ENCODE measurements around the gene RP2.

RP2 gene

DNA sequence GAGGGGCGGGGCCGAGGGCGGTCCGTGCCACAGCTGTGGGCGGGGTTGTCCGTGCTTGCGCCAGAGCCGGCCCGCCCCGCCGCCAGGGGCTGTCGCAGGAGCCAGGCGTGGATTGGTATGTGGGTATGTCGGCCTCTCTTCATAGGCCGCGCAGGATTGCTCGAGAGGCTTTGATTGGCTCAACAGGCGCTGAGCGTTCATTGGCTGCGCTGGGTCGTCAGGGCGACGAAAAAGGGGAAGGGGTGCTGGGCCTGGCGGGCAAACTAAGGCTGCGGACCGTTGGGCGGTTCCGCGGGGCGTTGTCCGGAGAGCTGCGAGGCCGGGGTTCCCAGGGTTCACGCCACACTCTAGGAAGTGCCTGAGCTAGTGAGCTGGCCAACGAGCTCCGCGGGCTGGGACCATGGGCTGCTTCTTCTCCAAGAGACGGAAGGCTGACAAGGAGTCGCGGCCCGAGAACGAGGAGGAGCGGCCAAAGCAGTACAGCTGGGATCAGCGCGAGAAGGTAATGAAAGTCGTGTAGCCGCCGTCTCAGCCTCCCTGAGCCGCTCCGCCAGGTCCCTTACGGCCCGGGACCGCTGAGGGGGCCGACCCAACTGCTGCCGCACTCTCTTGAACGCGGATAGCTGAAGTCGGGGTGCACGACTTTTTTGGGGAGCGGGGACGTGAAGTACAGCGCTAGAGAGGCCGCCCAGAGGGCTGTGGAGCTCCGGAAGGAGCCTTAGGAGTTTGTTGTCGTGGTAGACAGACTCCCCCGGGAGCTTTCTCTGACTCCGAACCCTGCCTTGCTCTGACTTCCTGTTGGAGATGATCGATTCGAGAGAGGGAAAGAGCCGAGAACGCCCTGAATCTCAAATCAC lies at the start of gene RP2:
Gene RP2 (plus strand): TSS at position 343 of the 857 bp plus-strand sequence. CDS start 58 bp downstream, at position 401.
- peak; percentile 92 for DNase-seq

DNA sequence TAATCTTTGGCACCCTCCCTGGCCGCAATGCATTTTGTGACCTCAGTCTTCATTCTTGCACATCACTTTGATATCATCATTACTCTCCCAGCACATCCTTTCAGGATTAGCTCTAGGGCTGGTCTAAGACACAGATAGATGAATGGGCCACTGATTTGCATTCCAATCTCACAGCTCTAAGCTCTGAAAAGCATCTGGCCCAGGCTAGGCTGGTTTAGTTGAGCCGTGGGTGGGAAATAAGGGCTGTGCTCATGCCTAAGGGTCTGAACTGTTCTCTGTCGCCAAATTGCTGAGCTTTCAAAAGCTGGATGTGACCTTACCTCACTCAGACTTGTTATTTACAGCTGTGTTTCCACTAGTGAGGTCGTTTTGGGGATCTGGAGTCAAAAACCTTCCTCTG lies 47.9 kb upstream of the RP2 start:
- DNase-seq, result no peak

DNA sequence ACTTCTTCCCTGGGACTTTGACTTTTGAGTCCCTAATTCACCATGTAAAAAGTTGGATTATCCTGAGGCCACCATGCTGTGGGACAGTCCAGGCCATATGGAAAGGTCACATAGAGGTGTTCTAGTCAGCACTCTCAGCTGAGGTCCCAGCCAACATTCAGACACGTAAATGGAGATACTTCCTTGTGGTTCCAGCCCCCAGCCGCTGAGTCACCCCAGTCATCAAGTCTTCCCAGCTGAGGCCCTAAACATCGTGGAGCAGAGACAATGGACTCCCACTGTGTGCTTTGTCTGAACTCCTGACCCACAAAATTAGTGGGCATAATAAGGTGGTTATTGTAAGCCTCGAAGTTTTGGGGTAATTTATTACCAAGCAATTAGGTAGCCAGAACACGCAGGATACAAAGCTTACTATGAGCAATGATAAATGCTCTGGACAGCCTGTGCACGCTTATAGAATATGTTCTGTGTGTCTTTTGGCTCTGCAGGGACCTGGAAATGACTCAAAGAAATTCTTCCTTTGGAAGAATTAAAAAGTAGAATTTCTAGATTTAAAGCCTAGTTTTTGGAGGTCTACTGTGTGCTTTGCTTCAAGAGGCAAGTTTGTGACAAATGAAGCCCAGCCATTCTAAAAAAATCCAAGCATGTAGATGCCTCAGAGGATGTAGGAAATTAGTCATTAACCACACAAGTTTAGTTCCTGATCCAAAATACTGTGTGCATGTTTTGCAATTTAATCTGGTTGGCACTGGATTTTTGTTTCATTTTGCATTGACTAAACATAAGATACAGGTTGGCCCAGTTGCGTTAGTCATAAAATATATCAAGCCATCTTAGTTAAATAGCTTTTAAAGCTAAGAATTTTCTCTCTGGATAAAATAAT lies 44.7 kb upstream of the RP2 start:
- peak; percentile 64 for DNase-seq

DNA sequence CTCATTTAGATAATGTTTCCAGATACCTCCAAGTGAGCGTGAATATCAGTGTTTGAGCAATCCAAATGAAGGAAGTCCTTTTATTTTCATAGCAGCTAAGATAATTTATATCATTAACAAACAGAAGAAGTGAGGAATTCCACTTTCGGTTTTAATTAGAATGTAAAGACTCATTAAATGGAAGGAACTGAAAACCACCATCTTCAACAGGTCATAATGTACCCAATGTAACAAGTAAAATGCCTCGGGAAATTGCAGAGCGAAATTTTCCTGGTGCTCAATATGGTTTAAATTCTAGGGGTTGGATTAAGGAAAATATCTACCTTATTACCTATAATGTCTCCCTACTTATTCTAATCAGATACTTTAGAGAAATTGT lies 44.0 kb upstream of the RP2 start:
- no peak for DNase-seq

DNA sequence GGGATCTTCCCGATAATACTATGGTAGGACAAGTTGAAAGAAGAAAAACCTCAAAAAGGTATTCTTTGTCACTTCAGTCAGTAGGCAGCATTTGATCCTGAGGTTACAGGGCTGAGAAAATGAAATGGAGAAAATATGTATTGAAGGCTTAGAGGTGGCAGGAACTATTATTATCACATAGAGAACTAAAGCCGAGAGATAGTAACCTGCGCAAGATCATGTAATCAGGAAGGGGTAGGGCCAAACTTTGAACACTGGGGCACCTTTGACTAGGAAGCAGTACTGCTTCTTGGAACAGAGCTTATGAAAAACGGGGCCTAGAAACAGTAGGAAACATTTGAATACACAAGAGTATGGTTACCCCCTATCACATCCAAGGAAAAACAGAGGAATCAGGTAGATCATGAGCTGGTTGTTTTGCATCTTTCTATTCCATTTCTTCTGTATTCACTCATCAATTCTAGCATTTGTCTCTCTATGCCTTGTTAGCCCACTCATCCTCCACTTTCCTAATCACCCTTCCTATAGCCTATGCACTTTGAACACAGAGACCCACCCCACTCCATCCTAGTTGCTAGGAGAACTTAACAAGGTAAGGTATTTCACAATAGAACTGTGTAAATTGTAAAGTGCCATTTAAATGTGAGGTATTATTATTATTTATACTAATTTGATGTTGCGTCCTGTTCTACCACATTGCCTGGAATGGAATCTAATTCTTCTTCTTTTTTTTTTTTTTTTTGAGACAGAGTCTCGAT lies 43.3 kb upstream of the RP2 start:
- DNase-seq, result no peak

DNA sequence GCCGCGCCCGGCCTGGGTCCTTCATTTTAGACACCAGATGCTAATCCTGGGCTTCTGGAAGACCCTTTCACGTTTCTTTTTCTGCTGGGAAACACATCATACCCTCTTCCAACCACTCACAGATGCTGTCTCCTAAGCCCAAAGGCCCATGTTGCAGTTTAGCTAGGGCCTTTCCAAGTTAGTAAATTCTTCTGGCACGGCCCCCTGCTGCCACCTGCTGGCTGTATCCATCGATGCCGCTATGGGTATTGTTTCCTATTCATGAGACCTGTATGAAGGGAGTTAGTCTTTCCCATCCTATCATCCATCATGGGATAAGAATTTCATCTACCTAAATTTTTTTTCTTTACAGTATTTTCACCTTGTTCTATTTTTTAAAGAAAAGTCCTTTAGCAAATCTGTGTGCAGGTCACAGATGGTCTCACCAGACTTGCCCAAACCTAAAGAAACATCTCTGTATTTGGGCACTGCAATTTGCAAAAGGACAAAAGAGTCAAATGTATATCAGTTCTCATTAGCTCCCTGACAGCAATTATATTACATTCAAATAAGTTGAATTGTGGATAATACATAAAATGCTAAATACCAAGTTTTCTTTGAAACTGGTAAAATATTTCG lies 40.2 kb upstream of the RP2 start:
- peak; percentile 82 for DNase-seq

DNA sequence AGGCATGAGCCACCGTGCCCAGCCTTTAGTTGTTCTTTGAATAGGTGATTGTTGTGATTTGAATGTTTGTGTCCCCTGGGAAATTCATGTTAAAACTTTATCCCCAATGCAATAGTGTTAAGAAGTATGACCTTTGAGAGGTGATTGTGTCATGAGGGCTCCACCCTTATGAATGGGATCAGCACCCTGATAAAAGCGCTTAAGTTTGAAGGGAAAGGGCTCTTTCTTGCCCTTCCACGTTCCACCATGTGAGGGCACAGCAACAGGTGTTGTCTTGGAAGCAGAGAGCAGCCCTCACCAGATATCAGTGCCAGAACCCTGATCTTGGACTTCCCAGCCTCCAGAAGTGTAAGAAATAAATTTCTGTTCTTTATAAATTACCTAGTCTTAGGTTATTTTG lies 33.7 kb upstream of the RP2 start:
- no peak for DNase-seq

DNA sequence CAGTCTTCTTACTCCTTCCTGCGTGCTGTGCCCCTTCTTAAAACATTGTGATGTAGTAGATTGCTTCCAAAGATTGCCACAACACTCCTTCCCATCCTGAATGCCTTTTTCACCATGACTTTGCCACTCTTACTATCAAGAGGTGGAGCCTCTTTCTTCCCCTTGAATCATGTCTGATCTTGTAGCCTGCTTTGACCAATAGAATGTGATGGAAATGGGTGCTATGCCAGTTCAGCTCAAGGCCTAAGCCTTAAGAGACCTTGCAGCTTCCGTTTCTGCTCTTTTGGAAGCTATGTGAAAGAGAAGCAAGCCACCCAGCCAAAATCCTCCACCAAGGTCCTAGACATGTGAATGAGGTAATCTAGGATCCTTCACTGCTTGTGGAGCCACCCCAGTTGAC lies 31.6 kb upstream of the RP2 start:
- no peak for DNase-seq

DNA sequence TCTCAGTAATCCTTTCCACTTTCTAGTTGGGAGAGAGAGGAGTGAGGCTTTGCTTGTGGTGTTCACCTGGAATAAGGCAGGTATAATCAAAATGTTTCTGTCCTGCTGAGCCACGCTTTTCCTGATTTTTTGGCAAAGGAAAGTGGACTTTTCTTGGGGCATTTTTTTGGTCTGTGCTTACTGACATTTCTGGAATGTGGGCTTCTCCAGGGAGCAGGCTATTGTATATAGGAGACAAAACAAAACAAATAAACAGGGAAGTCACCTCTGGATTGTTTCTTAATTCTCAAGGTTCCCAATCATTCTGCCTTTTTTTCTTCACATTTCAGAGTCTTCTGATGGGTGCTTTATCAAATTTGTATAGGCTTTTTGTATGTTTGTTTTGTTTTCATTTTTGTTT lies 25.7 kb upstream of the RP2 start:
- no peak for DNase-seq

DNA sequence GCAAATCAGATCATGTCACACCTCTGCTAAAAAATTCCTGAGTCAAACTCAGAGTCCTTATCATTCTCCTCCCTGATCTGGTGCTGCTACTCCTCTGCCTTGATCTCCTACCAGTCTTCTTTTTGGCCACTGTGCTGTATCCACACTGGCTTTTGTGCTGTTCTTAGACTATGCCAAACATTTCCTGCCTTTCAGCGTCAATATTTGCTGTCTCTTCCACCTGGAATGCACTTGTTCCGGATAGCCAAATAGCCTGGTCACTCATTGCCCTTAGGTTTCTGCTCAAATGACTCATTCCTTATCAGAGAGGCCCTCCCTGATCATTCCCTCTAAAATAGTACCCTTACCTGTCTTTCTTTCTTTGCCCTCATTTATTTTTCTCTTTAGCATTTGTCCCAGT lies 24.4 kb upstream of the RP2 start:
- no peak for DNase-seq

DNA sequence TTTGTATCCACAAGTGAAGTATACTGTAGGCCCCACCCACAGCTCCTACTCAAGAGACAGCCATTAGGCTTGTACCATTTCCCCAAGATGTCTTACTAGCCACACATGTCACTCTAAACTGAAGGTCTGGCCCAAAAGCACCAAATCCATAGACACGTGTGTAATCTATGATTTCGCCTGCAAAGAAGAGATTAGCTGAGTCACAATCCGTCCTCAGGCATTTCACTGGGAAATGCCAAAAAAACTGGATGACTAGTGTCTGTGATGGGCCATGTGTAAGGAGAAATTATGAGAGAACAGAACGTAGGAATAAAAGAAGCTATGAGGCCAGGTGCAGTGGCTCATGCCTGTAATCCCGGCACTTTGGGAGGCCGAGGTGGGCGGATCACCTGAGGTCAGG lies 21.9 kb upstream of the RP2 start:
- DNase-seq, result no peak

DNA sequence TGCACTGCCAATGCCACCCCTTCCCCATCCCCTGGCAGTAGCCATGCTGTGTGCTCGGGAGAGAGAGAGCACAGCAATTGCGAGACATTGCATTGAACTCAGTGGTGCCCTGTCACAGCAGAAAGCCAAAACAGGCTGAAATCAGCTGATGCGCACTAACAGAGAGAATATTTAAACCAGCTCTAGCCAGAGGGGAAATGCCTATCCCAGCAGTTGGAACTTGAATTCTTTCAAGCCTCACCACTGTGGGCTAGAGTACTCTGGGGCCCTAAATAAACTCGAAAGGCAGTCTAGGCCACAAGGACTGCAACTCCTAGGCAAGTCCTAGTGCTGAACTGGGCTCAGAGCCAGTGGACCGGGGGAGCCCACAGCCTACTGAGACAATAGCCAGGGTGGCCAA lies 17.7 kb upstream of the RP2 start:
- no peak for DNase-seq

DNA sequence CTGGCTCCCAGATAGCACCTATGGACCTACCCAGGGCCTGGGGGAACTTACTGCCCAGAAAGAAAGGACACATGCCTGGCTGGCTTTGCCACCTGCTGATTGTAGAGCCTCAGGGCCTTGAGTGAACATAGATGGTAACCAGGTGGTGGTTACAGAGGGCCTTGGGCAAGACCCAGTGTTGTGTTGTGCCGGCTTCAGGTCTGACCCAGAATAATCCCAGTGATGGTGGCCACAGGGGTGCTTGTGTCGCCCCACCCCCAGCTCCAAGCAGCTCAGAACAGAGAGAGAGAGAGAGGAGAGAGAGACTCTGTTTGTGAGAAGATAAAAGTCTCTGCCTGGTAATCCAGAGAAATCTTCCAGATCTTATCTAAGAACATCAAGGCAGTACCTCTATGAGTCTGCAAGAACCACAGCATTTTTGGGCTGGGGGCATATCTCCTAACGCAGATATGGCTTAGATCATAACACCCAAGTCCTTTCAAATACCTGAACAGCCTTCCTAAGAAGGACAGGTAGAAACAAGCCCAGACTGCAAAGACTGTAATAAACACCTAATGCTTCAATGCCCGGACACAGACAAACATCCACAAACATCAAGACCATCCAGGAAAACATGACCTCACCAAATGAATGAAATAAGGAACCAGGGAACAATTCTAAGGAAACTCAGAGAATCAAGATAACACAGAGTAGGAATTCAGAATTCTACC lies 16.3 kb upstream of the RP2 start:
- no peak for DNase-seq

DNA sequence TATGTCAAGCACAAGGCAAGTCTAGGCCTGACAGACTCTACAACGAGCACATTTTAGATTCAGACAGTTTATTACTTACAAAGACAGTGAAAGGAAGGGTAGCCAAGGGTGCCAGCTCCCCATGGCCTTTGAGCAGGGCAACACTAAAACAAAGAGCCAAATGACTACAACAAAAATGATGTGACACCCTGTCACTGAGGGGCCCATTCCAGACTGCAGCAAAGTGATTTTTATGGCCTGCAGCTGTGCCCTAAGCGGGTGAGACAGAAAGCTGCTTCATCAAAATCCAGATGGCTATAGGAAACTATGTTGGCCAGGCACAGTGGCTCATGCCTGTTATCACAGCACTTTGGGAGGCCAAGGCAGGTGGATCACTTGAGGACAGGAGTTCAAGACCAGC lies 13.4 kb upstream of the RP2 start:
- no peak for DNase-seq

DNA sequence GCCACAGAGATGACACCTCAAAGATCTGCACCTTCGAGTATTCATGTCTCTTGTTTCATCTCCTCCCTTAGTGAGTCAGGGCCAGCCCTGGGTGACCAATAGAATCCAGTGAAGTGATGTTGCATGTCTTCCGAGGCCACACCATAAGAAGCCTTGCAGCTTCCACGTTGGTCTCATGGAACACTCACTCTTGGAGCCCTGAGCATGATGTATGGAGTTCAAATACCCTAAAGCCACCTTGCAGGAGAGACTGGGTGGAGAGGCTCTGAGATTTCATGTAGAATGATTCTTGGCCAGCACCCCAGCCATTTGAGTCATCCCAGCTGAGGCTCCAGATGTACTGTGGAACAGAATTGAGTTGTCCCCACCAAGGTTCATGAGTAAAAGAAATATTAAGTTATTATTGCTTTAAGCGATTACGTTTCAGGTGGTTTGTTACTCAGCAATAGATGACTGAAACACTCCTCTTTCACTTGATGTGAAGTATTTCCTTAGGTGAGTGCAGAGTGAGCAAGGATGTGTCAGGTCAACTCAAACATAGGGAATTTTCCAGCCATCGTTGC lies 5.0 kb upstream of the RP2 start:
- DNase-seq, result peak; percentile 8

DNA sequence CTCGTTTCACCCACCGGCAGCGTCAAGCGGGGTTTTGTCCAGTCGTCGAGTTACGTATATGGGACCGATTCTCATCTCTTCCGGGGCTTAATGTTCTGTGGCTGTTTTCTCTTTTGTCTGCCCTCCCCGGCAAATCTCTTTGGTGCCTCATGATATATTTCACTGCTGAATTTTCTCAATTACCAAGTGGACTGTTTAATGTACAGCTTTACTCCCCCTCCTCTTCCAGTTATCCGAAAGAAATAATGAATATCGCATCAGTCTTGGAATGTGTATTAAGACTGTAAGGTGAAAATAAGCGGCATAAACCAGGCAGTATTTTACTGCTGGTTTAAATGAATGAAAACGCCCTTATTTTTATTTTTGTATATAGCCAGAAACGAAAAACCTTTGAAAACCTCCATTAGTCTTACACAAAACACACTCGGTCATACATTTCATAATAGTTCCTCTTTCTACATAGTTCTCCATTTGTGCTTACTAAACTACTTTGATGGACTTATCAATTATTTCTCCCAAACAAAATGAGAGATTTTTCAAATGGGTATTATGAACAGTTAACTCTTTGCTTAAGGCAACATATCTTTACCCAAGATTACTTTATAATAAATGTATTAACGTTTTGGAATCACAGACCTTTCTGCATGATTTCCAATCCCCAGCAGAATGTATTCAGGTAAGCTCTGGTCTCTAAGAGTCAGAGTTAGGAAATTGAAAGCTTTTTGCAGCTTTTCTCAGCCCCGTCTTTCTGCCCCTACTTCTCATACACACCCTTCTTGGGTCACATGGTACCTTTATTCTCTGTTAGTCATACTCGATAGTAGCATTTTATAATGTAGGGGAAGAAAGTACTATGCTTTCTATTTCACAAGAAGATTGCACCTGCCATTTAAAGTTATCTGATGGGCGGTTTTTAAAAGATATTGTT lies 979 bp downstream of the RP2 start:
- DNase-seq, result peak; percentile 25

DNA sequence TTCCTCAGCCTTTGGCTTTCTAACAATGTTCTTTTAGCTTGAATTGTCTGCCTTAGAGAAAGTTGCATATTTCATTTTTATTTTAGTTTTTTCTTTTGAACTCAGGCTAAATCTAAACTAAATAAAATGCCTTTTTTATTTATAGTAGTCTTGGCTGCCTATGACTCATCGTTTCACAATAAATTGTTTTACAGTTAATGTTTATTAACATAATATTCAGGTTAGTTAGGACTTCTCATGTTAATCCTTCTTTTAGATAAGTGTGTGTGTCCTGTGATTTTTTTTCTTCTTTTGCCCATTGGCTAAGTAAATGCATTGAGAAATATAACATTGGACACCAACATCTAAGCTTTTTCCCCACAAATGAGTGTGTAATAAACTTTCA lies 1.6 kb downstream of the RP2 start:
- no peak for DNase-seq

DNA sequence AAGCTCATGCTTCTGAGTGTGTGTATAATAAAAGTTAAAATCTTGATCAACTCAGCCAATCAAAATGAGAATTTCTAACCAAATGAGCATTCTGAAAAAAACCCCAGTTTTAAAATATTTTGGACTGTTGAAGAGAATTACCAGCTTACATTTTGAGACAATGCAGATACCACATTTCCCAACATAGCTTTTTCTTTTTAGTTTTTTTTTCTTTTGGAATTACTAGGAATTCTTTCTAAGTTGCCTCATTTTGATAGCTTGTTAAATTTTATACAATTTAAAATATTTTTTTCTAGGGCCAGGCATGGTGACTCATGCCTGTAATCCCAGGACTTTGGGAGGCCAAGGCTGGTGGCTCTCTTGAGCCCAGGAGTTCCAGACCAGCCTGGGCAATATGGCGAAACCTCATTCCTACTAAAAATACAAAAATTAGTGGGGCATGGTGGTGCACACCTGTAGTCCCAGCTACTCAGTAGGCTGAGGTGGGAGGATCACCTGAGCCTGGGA lies 2.2 kb downstream of the RP2 start:
- DNase-seq, result no peak

DNA sequence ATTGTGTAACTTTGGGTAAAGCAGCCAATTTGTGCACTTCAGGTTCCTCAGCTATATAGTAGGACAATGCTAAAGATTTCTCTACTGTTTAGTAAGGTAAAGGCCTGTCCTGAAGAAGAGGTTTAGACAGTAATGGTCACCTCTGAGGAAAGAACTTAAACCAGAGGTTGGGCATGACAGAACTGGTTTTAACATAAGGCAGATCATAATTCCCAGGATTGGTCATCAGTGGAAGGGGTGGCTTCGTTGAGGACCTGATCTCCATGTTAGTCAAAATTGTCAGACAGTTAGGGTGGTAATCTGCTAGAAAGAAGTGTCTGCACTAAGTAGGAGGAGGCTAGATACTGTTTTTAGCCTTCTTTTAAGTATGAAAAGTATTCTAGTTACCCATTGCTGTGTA lies 4.1 kb downstream of the RP2 start:
- DNase-seq, result no peak

DNA sequence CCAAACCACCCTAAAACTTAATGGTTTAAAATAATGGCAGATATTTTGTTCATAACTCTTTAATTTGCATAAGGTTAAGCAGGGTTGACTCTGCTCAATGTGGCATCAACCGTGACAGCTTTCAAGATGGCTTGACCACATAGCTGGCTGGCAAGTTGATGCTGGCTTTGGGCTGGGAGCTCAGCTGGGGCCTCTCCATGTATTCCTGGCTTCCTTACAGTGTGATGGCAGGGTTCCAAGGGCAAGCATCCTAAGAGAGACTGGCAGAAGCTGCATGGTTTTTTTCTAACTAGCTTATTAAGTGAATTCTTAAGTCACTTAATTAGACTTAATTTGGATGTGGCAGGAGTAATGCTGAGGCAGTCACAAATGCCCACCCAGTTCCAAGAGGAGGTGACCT lies 4.5 kb downstream of the RP2 start:
- no peak for DNase-seq

DNA sequence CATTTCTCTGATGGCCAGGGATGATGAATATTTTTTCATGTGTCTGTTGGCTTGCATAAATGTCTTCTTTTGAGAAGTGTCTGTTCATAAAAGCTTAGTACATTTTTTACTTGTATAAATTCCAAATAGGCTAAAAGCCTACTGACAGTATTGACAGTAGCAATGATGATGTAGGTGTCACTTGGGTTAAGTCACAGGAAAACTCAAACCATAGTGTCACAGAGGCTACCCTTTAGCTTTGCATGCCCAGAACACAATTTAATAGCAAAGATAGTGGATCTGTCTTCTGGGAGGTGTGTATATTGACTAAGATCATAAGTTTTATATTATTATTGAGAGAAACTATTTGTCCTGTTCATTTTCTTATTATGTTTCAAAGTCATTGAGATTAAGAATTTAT lies 8.1 kb downstream of the RP2 start:
- DNase-seq, result no peak
